Fibroblast of mammary gland (primary cell): Measurements from ENCODE around the gene RIC3.

Experiments
- DNase-seq: peaks from one replicate; pipeline ENCODE4 v3.0.0-alpha.2; 2010; ENCODE audit warnings: low read depth
- H3K4me3 ChIP-seq: 2 replicates; pipeline ENCODE4 v1.5.1; 2011; ENCODE audit warnings: low read depth, mild to moderate bottlenecking, low read length, moderate library complexity; ENCODE audit not compliant: control insufficient read depth
- TF ChIP-seq, protein P1 (sequence below): conservative IDR thresholded peaks from 2 replicates; pipeline ENCODE4 v1.5.1; 2011; ENCODE audit warnings: low read depth, low read length, inconsistent platforms; ENCODE audit not compliant: control insufficient read depth, insufficient read depth

The RIC3 gene

GRCh38 chr11:8127447-8127846 lies 41.4 kb downstream of the RIC3 start:
- no peak for DNase-seq
- TF ChIP-seq, protein P1, sequence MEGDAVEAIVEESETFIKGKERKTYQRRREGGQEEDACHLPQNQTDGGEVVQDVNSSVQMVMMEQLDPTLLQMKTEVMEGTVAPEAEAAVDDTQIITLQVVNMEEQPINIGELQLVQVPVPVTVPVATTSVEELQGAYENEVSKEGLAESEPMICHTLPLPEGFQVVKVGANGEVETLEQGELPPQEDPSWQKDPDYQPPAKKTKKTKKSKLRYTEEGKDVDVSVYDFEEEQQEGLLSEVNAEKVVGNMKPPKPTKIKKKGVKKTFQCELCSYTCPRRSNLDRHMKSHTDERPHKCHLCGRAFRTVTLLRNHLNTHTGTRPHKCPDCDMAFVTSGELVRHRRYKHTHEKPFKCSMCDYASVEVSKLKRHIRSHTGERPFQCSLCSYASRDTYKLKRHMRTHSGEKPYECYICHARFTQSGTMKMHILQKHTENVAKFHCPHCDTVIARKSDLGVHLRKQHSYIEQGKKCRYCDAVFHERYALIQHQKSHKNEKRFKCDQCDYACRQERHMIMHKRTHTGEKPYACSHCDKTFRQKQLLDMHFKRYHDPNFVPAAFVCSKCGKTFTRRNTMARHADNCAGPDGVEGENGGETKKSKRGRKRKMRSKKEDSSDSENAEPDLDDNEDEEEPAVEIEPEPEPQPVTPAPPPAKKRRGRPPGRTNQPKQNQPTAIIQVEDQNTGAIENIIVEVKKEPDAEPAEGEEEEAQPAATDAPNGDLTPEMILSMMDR = no peak
- no peak overlapping the region for H3K4me3 ChIP-seq

- no peak overlapping the region for H3K4me3 ChIP-seq
- DNase-seq = no peak
- TF ChIP-seq, protein P1 = no peak
These were observed 42.1 kb downstream of the RIC3 start for GRCh38 chr11:8126649-8127289.

GRCh38 chr11:8122173-8122764 lies 46.6 kb downstream of the RIC3 start:
- no peak for DNase-seq
- TF ChIP-seq, protein P1 = no peak
- no peak overlapping the region for H3K4me3 ChIP-seq

- H3K4me3 ChIP-seq = no peak overlapping the region
- TF ChIP-seq, protein P1 = no peak
- DNase-seq = no peak
These were observed 57.2 kb downstream of the RIC3 start for GRCh38 chr11:8111636-8112035.

DNA sequence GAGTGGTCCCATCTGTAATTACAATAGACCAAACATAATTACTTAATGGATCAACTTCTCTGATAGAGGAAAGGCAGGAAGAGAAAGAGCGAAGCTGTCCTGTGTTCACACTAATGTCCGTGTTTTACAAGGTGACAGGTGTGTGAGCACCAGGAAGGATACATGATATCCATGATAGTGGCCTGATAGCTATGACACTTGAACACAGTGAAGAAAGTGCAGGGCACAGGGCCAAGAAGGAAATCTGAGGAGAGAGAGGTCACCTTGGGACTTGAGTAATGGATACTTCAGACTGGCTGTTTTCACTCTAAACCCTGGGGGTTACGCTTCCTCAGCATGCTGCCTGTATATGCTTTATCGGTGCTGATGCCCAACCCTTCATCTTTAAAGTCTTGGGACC lies 58.4 kb downstream of the RIC3 start:
- H3K4me3 ChIP-seq = no peak overlapping the region
- TF ChIP-seq, protein P1 = no peak

GRCh38 chr11:8109675-8110074 lies 59.1 kb downstream of the RIC3 start:
- DNase-seq = no peak
- H3K4me3 ChIP-seq = no peak overlapping the region
- TF ChIP-seq, protein P1 = no peak

More for the DNA sequence above, 58.4 kb downstream of the RIC3 start:
- DNase-seq = no peak
